Effector memory CD4-positive, alpha-beta T cell (primary cell): ENCODE data around the gene HELZ2.
"Not testable (repeated sequence)": the region's sequence is repeated elsewhere in the genome, so short reads cannot be mapped to it uniquely, and the experiment has no call there.

Experiments used
- DNase-seq, 3 donors: peaks; one replicate each; pipeline ENCODE4 v3.0.0-alpha.2; 2020
- H3K27ac ChIP-seq: 2 replicates; pipeline ENCODE4 v1.7.0; 2013; ENCODE audit warnings: mild to moderate bottlenecking, low read length, moderate library complexity; ENCODE audit not compliant: insufficient read depth, poor library complexity, severe bottlenecking
- H3K27me3 ChIP-seq: replicated peaks from 2 replicates; pipeline ENCODE4 v1.7.0; 2013; ENCODE audit warnings: mild to moderate bottlenecking, low read length; ENCODE audit not compliant: insufficient read depth, control insufficient read depth, poor library complexity, severe bottlenecking
- H3K36me3 ChIP-seq: 2 replicates; pipeline ENCODE4 v1.7.0; 2013; ENCODE audit warnings: mild to moderate bottlenecking, low read length, moderate library complexity; ENCODE audit not compliant: control insufficient read depth, insufficient read depth
- H3K4me1 ChIP-seq: 2 replicates; pipeline ENCODE4 v1.7.0; 2013; ENCODE audit warnings: low read length, mild to moderate bottlenecking; ENCODE audit not compliant: control insufficient read depth, insufficient read depth, poor library complexity, severe bottlenecking
- H3K4me3 ChIP-seq: 2 replicates; pipeline ENCODE4 v1.7.0; 2013; ENCODE audit warnings: low read length, low read depth, mild to moderate bottlenecking; ENCODE audit not compliant: insufficient read depth, poor library complexity, severe bottlenecking
- H3K9me3 ChIP-seq: 2 replicates; pipeline ENCODE4 v1.7.0; 2013; ENCODE audit warnings: mild to moderate bottlenecking, low read length, moderate library complexity; ENCODE audit not compliant: control insufficient read depth

Gene HELZ2

GRCh38 chr20:63613863-63614594 is 40.0 kb upstream of the HELZ2 start:
- not testable (repeated sequence) for H3K4me3 ChIP-seq, H3K9me3 ChIP-seq, H3K27me3 ChIP-seq, H3K27ac ChIP-seq, DNase-seq, H3K4me1 ChIP-seq
- H3K36me3 ChIP-seq: peaks cover 29% of the 10 kb centered on the region

GRCh38 chr20:63612276-63612931 is 38.4 kb upstream of the HELZ2 start:
- H3K36me3 ChIP-seq: peaks cover 13% of the 10 kb centered on the region
- DNase-seq: no peak
- no peak overlapping the region for H3K27ac ChIP-seq
- H3K27me3 ChIP-seq: no peaks in the 10 kb centered on the region
- no peak overlapping the region for H3K4me3 ChIP-seq
- H3K4me1 ChIP-seq: no peaks in the 10 kb centered on the region
- no peaks in the 10 kb centered on the region for H3K9me3 ChIP-seq

GRCh38 chr20:63611646-63612045 is 37.6 kb upstream of the HELZ2 start:
- Histone ChIP-seq H3K27me3 (no peaks in the 10 kb centered on the region), H3K9me3 (no peaks in the 10 kb centered on the region), H3K4me3 (no peak overlapping the region), H3K4me1 (no peaks in the 10 kb centered on the region), H3K36me3 (peaks cover 5% of the 10 kb centered on the region), H3K27ac (no peak overlapping the region)
- DNase-seq: no peak

- Histone ChIP-seq H3K36me3 (no peaks in the 10 kb centered on the region), H3K9me3 (no peaks in the 10 kb centered on the region), H3K4me3 (no peak overlapping the region), H3K4me1 (no peaks in the 10 kb centered on the region), H3K27ac (no peak overlapping the region), H3K27me3 (no peaks in the 10 kb centered on the region)
- DNase-seq: no peak
These were observed 36.8 kb upstream of the HELZ2 start for GRCh38 chr20:63610581-63611435.

- no peak for DNase-seq
- Histone ChIP-seq H3K9me3 (no peaks in the 10 kb centered on the region), H3K27me3 (no peaks in the 10 kb centered on the region), H3K36me3 (peaks cover 16% of the 10 kb centered on the region), H3K27ac (no peak overlapping the region), H3K4me3 (no peak overlapping the region), H3K4me1 (no peaks in the 10 kb centered on the region)
These were observed 32.6 kb upstream of the HELZ2 start for GRCh38 chr20:63606686-63607085.

- H3K27ac ChIP-seq: no peak overlapping the region
- H3K9me3 ChIP-seq: no peaks in the 10 kb centered on the region
- no peaks in the 10 kb centered on the region for H3K27me3 ChIP-seq
- H3K4me1 ChIP-seq: no peaks in the 10 kb centered on the region
- no peak overlapping the region for H3K4me3 ChIP-seq
- DNase-seq: no peak
- H3K36me3 ChIP-seq: peaks cover 30% of the 10 kb centered on the region
These were observed 28.3 kb upstream of the HELZ2 start for GRCh38 chr20:63602321-63602720.

GRCh38 chr20:63601679-63602078 is 27.6 kb upstream of the HELZ2 start:
- H3K4me1 ChIP-seq, H3K27me3 ChIP-seq, H3K9me3 ChIP-seq, H3K27ac ChIP-seq, H3K4me3 ChIP-seq: not testable (repeated sequence)
- peaks cover 33% of the 10 kb centered on the region for H3K36me3 ChIP-seq
- DNase-seq: peak; percentile 5 to 29 (median 29)

- no peaks in the 10 kb centered on the region for H3K27me3 ChIP-seq
- H3K9me3 ChIP-seq: no peaks in the 10 kb centered on the region
- H3K4me3 ChIP-seq: no peak overlapping the region
- H3K27ac ChIP-seq: no peak overlapping the region
- peaks cover 39% of the 10 kb centered on the region for H3K36me3 ChIP-seq
- DNase-seq: no peak
- no peaks in the 10 kb centered on the region for H3K4me1 ChIP-seq
These were observed 25.5 kb upstream of the HELZ2 start for GRCh38 chr20:63599396-63600050.

- no peak overlapping the region for H3K4me3 ChIP-seq
- H3K36me3 ChIP-seq: peaks cover 37% of the 10 kb centered on the region
- H3K27me3 ChIP-seq: no peaks in the 10 kb centered on the region
- H3K9me3 ChIP-seq: no peaks in the 10 kb centered on the region
- H3K27ac ChIP-seq: no peak overlapping the region
- DNase-seq: no peak
- no peaks in the 10 kb centered on the region for H3K4me1 ChIP-seq
These were observed 24.7 kb upstream of the HELZ2 start for GRCh38 chr20:63598479-63599395.
